Parathyroid adenoma (tissue), 2 donors: ENCODE measurements around the gene BRPF1.

ENCODE experiments used
- H2AFZ ChIP-seq: fragments of 300-600 bp; sonication (generic); one replicate; pipeline ENCODE4 v1.7.0; 2017; ENCODE audit warnings: antibody characterized with exemption, mild to moderate bottlenecking
- H3K27ac ChIP-seq: fragments of 300-600 bp; sonication (generic); one replicate; pipeline ENCODE4 v1.7.0; 2017
- H3K27me3 ChIP-seq: fragments of 300-600 bp; sonication (generic); one replicate; pipeline ENCODE4 v1.7.0; 2017; ENCODE audit warnings: low read length; ENCODE audit not compliant: control insufficient read depth, insufficient read depth
- H3K36me3 ChIP-seq: fragments of 300-600 bp; sonication (generic); one replicate; pipeline ENCODE4 v1.7.0; 2017; ENCODE audit warnings: low read length; ENCODE audit not compliant: control insufficient read depth, insufficient read depth
- H3K4me1 ChIP-seq: fragments of 300-600 bp; sonication (generic); one replicate; pipeline ENCODE4 v1.7.0; 2017; ENCODE audit warnings: control low read depth
- H3K4me2 ChIP-seq: fragments of 300-600 bp; sonication (generic); one replicate; pipeline ENCODE4 v1.7.0; 2017; ENCODE audit warnings: low read length
- H3K4me3 ChIP-seq: fragments of 300-600 bp; sonication (generic); one replicate; pipeline ENCODE4 v1.7.0; 2017; ENCODE audit warnings: low read depth, low read length
- H3K79me2 ChIP-seq: fragments of 300-600 bp; sonication (generic); one replicate; pipeline ENCODE4 v1.7.0; 2017; ENCODE audit warnings: control low read depth
- H3K9ac ChIP-seq: fragments of 300-600 bp; sonication (generic); one replicate; pipeline ENCODE4 v1.7.0; 2017; ENCODE audit warnings: mild to moderate bottlenecking
- H3K9me3 ChIP-seq: fragments of 300-600 bp; sonication (generic); one replicate; pipeline ENCODE4 v1.7.0; 2017; ENCODE audit warnings: low read length; ENCODE audit not compliant: control insufficient read depth
- CTCF ChIP-seq: fragments of 300-600 bp; sonication (generic); IDR thresholded peaks from one replicate; pipeline ENCODE4 v1.7.0; 2017; ENCODE audit warnings: antibody characterized with exemption, mild to moderate bottlenecking
- donor health status: primary hyperparathyroidism.

BRPF1 gene

GRCh38 chr3:9765865-9766264, 34.3 kb downstream of the BRPF1 start:
- Histone ChIP-seq H3K9me3 (no peaks in the 10 kb centered on the region), H2AFZ (no peak overlapping the region), H3K4me1 (peaks cover 13% of the 10 kb centered on the region), H3K79me2 (no peaks in the 10 kb centered on the region), H3K4me3 (no peak overlapping the region), H3K27me3 (no peaks in the 10 kb centered on the region), H3K4me2 (no peak overlapping the region), H3K36me3 (no peaks in the 10 kb centered on the region), H3K27ac (no peak overlapping the region), H3K9ac (no peak overlapping the region)
- no peak for TF ChIP-seq CTCF

GRCh38 chr3:9767418-9767817, 35.9 kb downstream of the BRPF1 start:
- TF ChIP-seq CTCF: no peak
- Histone ChIP-seq H3K27ac (peak overlapping the region; percentile 22), H3K4me2 (no peak overlapping the region), H3K9me3 (no peaks in the 10 kb centered on the region), H3K79me2 (no peaks in the 10 kb centered on the region), H3K4me1 (peaks cover 13% of the 10 kb centered on the region), H2AFZ (no peak overlapping the region), H3K27me3 (no peaks in the 10 kb centered on the region), H3K36me3 (no peaks in the 10 kb centered on the region), H3K9ac (no peak overlapping the region), H3K4me3 (no peak overlapping the region)

- Histone ChIP-seq H3K36me3 (no peaks in the 10 kb centered on the region), H3K27ac (peak overlapping the region; percentile 60), H3K9ac (no peak overlapping the region), H2AFZ (no peak overlapping the region), H3K4me3 (no peak overlapping the region), H3K9me3 (no peaks in the 10 kb centered on the region), H3K4me1 (peaks cover 13% of the 10 kb centered on the region), H3K79me2 (no peaks in the 10 kb centered on the region), H3K4me2 (no peak overlapping the region), H3K27me3 (no peaks in the 10 kb centered on the region)
- TF ChIP-seq CTCF: no peak
Observed at GRCh38 chr3:9768141-9768775, 36.7 kb downstream of the BRPF1 start.

GRCh38 chr3:9769012-9769411, 37.5 kb downstream of the BRPF1 start:
- H3K9ac ChIP-seq: no peak overlapping the region
- peak overlapping the region; percentile 60 for H3K27ac ChIP-seq
- H3K79me2 ChIP-seq: no peaks in the 10 kb centered on the region
- peak overlapping the region; percentile 97 for H3K4me2 ChIP-seq
- H2AFZ ChIP-seq: peak overlapping the region; percentile 82
- H3K27me3 ChIP-seq: no peaks in the 10 kb centered on the region
- peaks cover 13% of the 10 kb centered on the region for H3K4me1 ChIP-seq
- peak overlapping the region; percentile 83 for H3K4me3 ChIP-seq
- TF ChIP-seq CTCF: no peak
- H3K9me3 ChIP-seq: no peaks in the 10 kb centered on the region
- H3K36me3 ChIP-seq: no peaks in the 10 kb centered on the region
